K562 (cell line): ENCODE measurements around the gene GSTA3. TPM values are rescaled to one million over a fixed set of nuclear protein-coding genes. Genes with fewer than 3 reads are reported as not detected.

Experiments used
- ATAC-seq: fragments of 200-7000 bp; cut with Tn5 transposase; 3 replicates; pipeline ENCODE4 v1.9.1; 2020; ENCODE audit warnings: moderate library complexity
- BruUV-seq: library from RNA; stranded (reverse); fragments of 400-500 nt; replicated peaks from 2 replicates; lab custom pipeline; 2021; lab: Mats Ljungman, UMichigan
- CTCF ChIA-PET: fragments of 300-600 bp; formaldehyde crosslinking; extraction: SDS; loops from one replicate; lab custom pipeline; 2021; ENCODE audit warnings: low intra/inter-chr PET ratio; lab: Yijun Ruan, JAX
- POLR2A ChIA-PET: fragments of 300-600, 350-650 bp; sonication (Branson Sonifier 250); formaldehyde crosslinking; extraction: SDS; loops from one replicate; lab custom pipeline; 2021; ENCODE audit warnings: antibody characterized with exemption, inconsistent platforms; lab: Yijun Ruan, JAX
- DNase-seq, 4 experiments: peaks; one replicate each; pipeline versions ENCODE4 v3.0.0 to v3.0.0-alpha.2; 2011 to 2018; ENCODE audit warnings: low spot score in 3 of 4, mixed read lengths in 3 of 4; ENCODE audit errors: extremely low read depth in 1 of 4
- FAIRE-seq: peaks from 2 replicates; lab custom pipeline; 2011; peaks lifted over from hg19 to GRCh38; lab: Jason Lieb, UNC
- H2AFZ ChIP-seq: 2 replicates; pipeline ENCODE4 v1.6.0; 2011; ENCODE audit warnings: low read depth, low read length, control low read depth, inconsistent platforms
- H3K27ac ChIP-seq: fragments of 200-600 bp; 3 replicates; pipeline ENCODE4 v1.8.0; 2011; ENCODE audit warnings: low read depth, mild to moderate bottlenecking, control low read depth, inconsistent platforms, low read length, moderate library complexity, mixed read lengths; ENCODE audit errors: extremely low read depth
- H3K27me3 ChIP-seq, 2 experiments: fragments of 300-600 bp in 1 of 2; 2 replicates in 1 of 2; 3 replicates in 1 of 2; pipeline versions ENCODE4 v1.6.0 to v1.8.0; 2011; ENCODE audit warnings: inconsistent platforms in 2 of 2, low read length in 2 of 2, mild to moderate bottlenecking in 1 of 2, mixed read lengths in 1 of 2, moderate library complexity in 1 of 2; ENCODE audit not compliant: control insufficient read depth in 2 of 2, insufficient read depth in 2 of 2
- H3K36me3 ChIP-seq: fragments of 300-600 bp; 3 replicates; pipeline ENCODE4 v1.8.0; 2011; ENCODE audit warnings: mild to moderate bottlenecking, low read length, inconsistent platforms; ENCODE audit not compliant: control insufficient read depth, insufficient read depth
- H3K4me1 ChIP-seq, 2 experiments: fragments of 200-600 bp in 1 of 2; replicated peaks in 1 of 2; 2 replicates in 1 of 2; 3 replicates in 1 of 2; pipeline versions ENCODE4 v1.5.1 to v1.8.0; 2011; ENCODE audit warnings: inconsistent platforms in 2 of 2, low read length in 2 of 2, mild to moderate bottlenecking in 1 of 2, mixed read lengths in 1 of 2, moderate library complexity in 1 of 2; ENCODE audit not compliant: control insufficient read depth in 2 of 2, insufficient read depth in 2 of 2
- H3K4me2 ChIP-seq: 2 replicates; pipeline ENCODE4 v1.6.1; 2011; ENCODE audit warnings: low read length, control low read depth, inconsistent platforms, mixed read lengths; ENCODE audit not compliant: insufficient read depth
- H3K4me3 ChIP-seq: fragments of 200-600 bp; sonication (generic), shearing (Covaris generic); 2 replicates; pipeline ENCODE4 v1.5.1; 2016; ENCODE audit warnings: control low read depth, inconsistent platforms
- H3K79me2 ChIP-seq: fragments of 200-600 bp; 3 replicates; pipeline ENCODE4 v1.8.0; 2011; ENCODE audit warnings: low read length, inconsistent platforms; ENCODE audit not compliant: control insufficient read depth, insufficient read depth
- H3K9ac ChIP-seq, 2 experiments: 2 replicates each; pipeline versions ENCODE4 v1.6.0 to v1.6.1; 2011; ENCODE audit warnings: low read depth in 2 of 2, low read length in 2 of 2, control low read depth in 1 of 2, inconsistent platforms in 1 of 2, mild to moderate bottlenecking in 1 of 2, mixed read lengths in 1 of 2; ENCODE audit not compliant: insufficient read depth in 1 of 2
- H3K9me1 ChIP-seq: one replicate; pipeline ENCODE4 v1.6.0; 2011; ENCODE audit warnings: inconsistent platforms, mild to moderate bottlenecking, low read length, moderate library complexity; ENCODE audit not compliant: control insufficient read depth, insufficient read depth
- H3K9me3 ChIP-seq: replicated peaks from 2 replicates; pipeline ENCODE4 v1.5.1; 2011; ENCODE audit warnings: low read depth, low read length, inconsistent platforms; ENCODE audit not compliant: control insufficient read depth, insufficient read depth
- H4K20me1 ChIP-seq: replicated peaks from 2 replicates; pipeline ENCODE4 v1.6.1; 2011; ENCODE audit warnings: low read length, inconsistent platforms, mixed read lengths; ENCODE audit not compliant: control insufficient read depth, insufficient read depth
- CHD4 ChIP-seq: fragments of 200-600 bp; sonication (generic); IDR thresholded peaks from 3 replicates; pipeline ENCODE4 v1.6.1; 2012; ENCODE audit warnings: low read depth, mild to moderate bottlenecking, mixed read lengths, low read length, inconsistent platforms; ENCODE audit not compliant: insufficient read depth, insufficient replicate concordance, poor library complexity, severe bottlenecking
- EWSR1 ChIP-seq: fragments of 450-650 bp; IDR thresholded peaks from 2 replicates; pipeline ENCODE4 v1.6.1; 2018; ENCODE audit warnings: borderline replicate concordance, mild to moderate bottlenecking, low read depth, moderate library complexity; ENCODE audit not compliant: partially characterized antibody
- HCFC1 ChIP-seq: IDR thresholded peaks from 2 replicates; pipeline ENCODE4 v1.6.1; 2012; ENCODE audit warnings: low read depth, low read length, improper control_type of control experiment
- HOMEZ ChIP-seq: fragments of 250-450 bp; sonication (Bioruptor Pico); IDR thresholded peaks from 2 replicates; pipeline ENCODE4 v1.4.0; 2020; ENCODE audit warnings: mild to moderate bottlenecking, moderate library complexity
- KHSRP ChIP-seq: fragments of 450-650 bp; IDR thresholded peaks from 2 replicates; pipeline ENCODE4 v1.6.1; 2017
- SNIP1 ChIP-seq: fragments of 450-650 bp; IDR thresholded peaks from 2 replicates; pipeline ENCODE4 v1.7.1; 2017; ENCODE audit warnings: low read depth, mild to moderate bottlenecking
- SNRNP70 ChIP-seq: fragments of 200-400 bp; formaldehyde crosslinking; optimal IDR thresholded peaks from 2 replicates; pipeline ENCODE3; 2017; ENCODE audit warnings: low read depth, low read length
- ZBTB33 ChIP-seq: sonication (generic); formaldehyde crosslinking; IDR thresholded peaks from 2 replicates; pipeline ENCODE4 v1.8.1; 2023; ENCODE audit warnings: mild to moderate bottlenecking, missing genetic modification reagents
- WGBS: fragments of 100-300 bp; shearing (Covaris generic); methylation state at CpG from one replicate; pipeline ENCODE4 v1.1.6; 2016; ENCODE audit warnings: low coverage, mixed read lengths; ENCODE audit not compliant: insufficient coverage; ENCODE audit errors: missing lambda C conversion rate; 5-methylcytosine and 5-hydroxymethylcytosine counted together
- in situ Hi-C: fragments of 300-500 bp; cut with MboI; formaldehyde crosslinking; loops from 4 replicates; pipeline ENCODE4 v1.15.0; 2018; ENCODE audit warnings: inconsistent platforms, mixed read lengths
- intact Hi-C: fragments of 100-400 bp; cut with micrococcal nuclease; formaldehyde crosslinking; loops from 2 replicates; pipeline ENCODE4 v1.14.2; 2022
- polyA plus RNA-seq, 8 experiments: library from polyadenylated mRNA; depleted of rRNA in 4 of 8; stranded (reverse) in 5 of 8; unstranded in 3 of 8; fragments of >200 nt; fragmentation: Nextera tagmentation in 2 of 8; fragmentation: Illumina TruSeq in 1 of 8; extraction: Ambion mirVana in 2 of 8; extraction: Trizol in 1 of 8; gene quantifications; 2 replicates each; pipeline versions ENCODE4 v1.2.1 to v1.2.3, GENCODE V29; 2011 to 2014; ENCODE audit warnings: inconsistent platforms in 1 of 8, missing spikeins in 1 of 8
- total RNA-seq, 7 experiments: library from RNA; depleted of rRNA in 6 of 7; stranded (reverse); fragments of >200 nt in 6 of 7; fragmentation: Illumina TruSeq in 2 of 7; extraction: Trizol in 2 of 7; gene quantifications; 2 replicates each; pipeline versions ENCODE4 v1.2.1 to v1.2.3, GENCODE V29; 2011 to 2021; ENCODE audit warnings: low replicate concordance in 1 of 7

GSTA3 gene
- total and polyA plus RNA-seq, 9 of the 15 experiments (the other 6 are each of a cell fraction or from before 2014, with no cell fraction given) = not detected

GRCh38 chr6:52925919-52926792 is 16.7 kb upstream of the GSTA3 start:
- CTCF ChIA-PET = no interaction called here
- in situ Hi-C loops = no loop called here

More at GRCh38 chr6:52925919-52926792, 16.7 kb upstream of the GSTA3 start:
- H3K9me1 ChIP-seq = no peaks in the 10 kb centered on the region
- no peak overlapping the region for H3K4me2 ChIP-seq
- TF ChIP-seq KHSRP (no peak), HCFC1 (no peak), HOMEZ (CRISPR knock-in tag) (no peak), EWSR1 (no peak), ZBTB33 (CRISPR knock-in tag) (no peak), SNIP1 (no peak), SNRNP70 (no peak), CHD4 (no peak)
- H3K4me1 ChIP-seq = peaks cover 0 to 3% of the 10 kb centered on the region in 2 experiments; a peak in 2 of 5 replicates
- ATAC-seq (no peak), FAIRE-seq (no peak), DNase-seq (no peak)
- H3K9me3 ChIP-seq = no peaks in the 10 kb centered on the region
- H3K27me3 ChIP-seq = peaks cover 9 to 17% of the 10 kb centered on the region in 2 experiments
- H3K9ac ChIP-seq = no peak overlapping the region
- WGBS = 10% methylated on average over 9 of the region's 9 CpGs
- intact Hi-C loops = no loop called here
- H3K36me3 ChIP-seq = no peaks in the 10 kb centered on the region
- no peaks in the 10 kb centered on the region for H3K79me2 ChIP-seq
- POLR2A ChIA-PET = no interaction called here
- no peak overlapping the region for H2AFZ ChIP-seq
- no peak overlapping the region for H3K4me3 ChIP-seq
- no peak overlapping the region for H3K27ac ChIP-seq
- H4K20me1 ChIP-seq = no peaks in the 10 kb centered on the region
- BruUV-seq = no TSS peak
